ENCODE data around the gene DNAJC12. TPM values are rescaled to one million over a fixed set of nuclear protein-coding genes. Genes with fewer than 3 reads are reported as not detected.
"Not testable (repeated sequence)": the region's sequence is repeated elsewhere in the genome, so short reads cannot be mapped to it uniquely, and the experiment has no call there.

Gene DNAJC12
- total RNA-seq, 1 donor from 2014 or later = 4.3 TPM

- intact Hi-C loops (cut with micrococcal nuclease) = no loop called here
Measured at GRCh38 chr10:67802767-67803538, 35.0 kb downstream of the DNAJC12 start.

GRCh38 chr10:67801118-67801517 is 36.9 kb downstream of the DNAJC12 start:
- intact Hi-C loops (cut with micrococcal nuclease) = no loop called here
- no peak for ATAC-seq
- no peak for DNase-seq

More at GRCh38 chr10:67802767-67803538, 35.0 kb downstream of the DNAJC12 start:
- DNase-seq (no peak), ATAC-seq (no peak)

- no peak for ATAC-seq
- intact Hi-C loops (cut with micrococcal nuclease) = no loop called here
- no peak for DNase-seq
Measured at GRCh38 chr10:67794909-67795460, 43.0 kb downstream of the DNAJC12 start.

- intact Hi-C loops (cut with micrococcal nuclease) = no loop called here
- DNase-seq (no peak), ATAC-seq (no peak)
Measured at GRCh38 chr10:67794256-67794655, 43.7 kb downstream of the DNAJC12 start.

- no peak for DNase-seq
- intact Hi-C loops (cut with micrococcal nuclease) = no loop called here
- no peak for ATAC-seq
Measured at GRCh38 chr10:67793313-67793712, 44.7 kb downstream of the DNAJC12 start.

- ATAC-seq (no peak), DNase-seq (no peak)
- intact Hi-C loops (cut with micrococcal nuclease) = no loop called here
Measured at GRCh38 chr10:67792653-67793052, 45.3 kb downstream of the DNAJC12 start.

- no peak for ATAC-seq
- intact Hi-C loops (cut with micrococcal nuclease) = no loop called here
- no peak for DNase-seq
Measured at GRCh38 chr10:67790534-67791408, 47.2 kb downstream of the DNAJC12 start.

GRCh38 chr10:67789769-67790168 is 48.2 kb downstream of the DNAJC12 start:
- no peak for DNase-seq
- ATAC-seq = no peak
- intact Hi-C loops (cut with micrococcal nuclease) = no loop called here

GRCh38 chr10:67788028-67788886 is 49.7 kb downstream of the DNAJC12 start:
- ATAC-seq = peak; percentile 78
- intact Hi-C loops (cut with micrococcal nuclease) = no loop called here

GRCh38 chr10:67785098-67785497 is 52.9 kb downstream of the DNAJC12 start:
- intact Hi-C loops (cut with micrococcal nuclease) = no loop called here
- no peak for ATAC-seq
- no peak for DNase-seq

More at GRCh38 chr10:67788028-67788886, 49.7 kb downstream of the DNAJC12 start:
- peak; percentile 76 for DNase-seq

- no peak for ATAC-seq
- intact Hi-C loops (cut with micrococcal nuclease) = no loop called here
- DNase-seq = no peak
Measured at GRCh38 chr10:67784474-67784873, 53.5 kb downstream of the DNAJC12 start.

GRCh38 chr10:67783606-67784294 is 54.2 kb downstream of the DNAJC12 start:
- DNase-seq (no peak), ATAC-seq (no peak)
- intact Hi-C loops (cut with micrococcal nuclease) = no loop called here

GRCh38 chr10:67782530-67782929 is 55.5 kb downstream of the DNAJC12 start:
- DNase-seq = no peak
- intact Hi-C loops (cut with micrococcal nuclease) = no loop called here
- no peak for ATAC-seq

GRCh38 chr10:67780759-67781538 is 57.0 kb downstream of the DNAJC12 start:
- DNase-seq (no peak), ATAC-seq (no peak)
- intact Hi-C loops (cut with micrococcal nuclease) = no loop called here

- intact Hi-C loops (cut with micrococcal nuclease); DNase-seq; ATAC-seq: not testable (repeated sequence)
Measured at GRCh38 chr10:67780204-67780621, 57.8 kb downstream of the DNAJC12 start.

GRCh38 chr10:67779465-67780203 is 58.4 kb downstream of the DNAJC12 start:
- DNase-seq (no peak), ATAC-seq (peak; percentile 86)
- intact Hi-C loops (cut with micrococcal nuclease) = no loop called here

- DNase-seq = no peak
- ATAC-seq = no peak
- intact Hi-C loops (cut with micrococcal nuclease) = no loop called here
Measured at GRCh38 chr10:67776371-67776770, 61.6 kb downstream of the DNAJC12 start.
